K562 (cell line): ENCODE measurements around the gene OOSP3. TPM values are rescaled to one million over a fixed set of nuclear protein-coding genes. Genes with fewer than 3 reads are reported as not detected.
A peak's percentile ranks its signal among the peaks of the same experiment; 100 is the strongest.

ENCODE experiments used
- ATAC-seq: fragments of 200-7000 bp; cut with Tn5 transposase; 3 replicates; pipeline ENCODE4 v1.9.1; 2020; ENCODE audit warnings: moderate library complexity
- BruUV-seq: library from RNA; stranded (reverse); fragments of 400-500 nt; replicated peaks from 2 replicates; lab custom pipeline; 2021; lab: Mats Ljungman, UMichigan
- CTCF ChIA-PET: fragments of 300-600 bp; formaldehyde crosslinking; extraction: SDS; loops from one replicate; lab custom pipeline; 2021; ENCODE audit warnings: low intra/inter-chr PET ratio; lab: Yijun Ruan, JAX
- POLR2A ChIA-PET: fragments of 300-600, 350-650 bp; sonication (Branson Sonifier 250); formaldehyde crosslinking; extraction: SDS; loops from one replicate; lab custom pipeline; 2021; ENCODE audit warnings: antibody characterized with exemption, inconsistent platforms; lab: Yijun Ruan, JAX
- DNase-seq, 4 experiments: peaks; one replicate each; pipeline versions ENCODE4 v3.0.0 to v3.0.0-alpha.2; 2011 to 2018; ENCODE audit warnings: low spot score in 3 of 4, mixed read lengths in 3 of 4; ENCODE audit errors: extremely low read depth in 1 of 4
- FAIRE-seq: peaks from 2 replicates; lab custom pipeline; 2011; peaks lifted over from hg19 to GRCh38; lab: Jason Lieb, UNC
- H2AFZ ChIP-seq: 2 replicates; pipeline ENCODE4 v1.6.0; 2011; ENCODE audit warnings: low read depth, low read length, control low read depth, inconsistent platforms
- H3K27ac ChIP-seq: fragments of 200-600 bp; 3 replicates; pipeline ENCODE4 v1.8.0; 2011; ENCODE audit warnings: low read depth, mild to moderate bottlenecking, control low read depth, inconsistent platforms, low read length, moderate library complexity, mixed read lengths; ENCODE audit errors: extremely low read depth
- H3K27me3 ChIP-seq, 2 experiments: fragments of 300-600 bp in 1 of 2; 2 replicates in 1 of 2; 3 replicates in 1 of 2; pipeline versions ENCODE4 v1.6.0 to v1.8.0; 2011; ENCODE audit warnings: inconsistent platforms in 2 of 2, low read length in 2 of 2, mild to moderate bottlenecking in 1 of 2, mixed read lengths in 1 of 2, moderate library complexity in 1 of 2; ENCODE audit not compliant: control insufficient read depth in 2 of 2, insufficient read depth in 2 of 2
- H3K36me3 ChIP-seq: fragments of 300-600 bp; 3 replicates; pipeline ENCODE4 v1.8.0; 2011; ENCODE audit warnings: mild to moderate bottlenecking, low read length, inconsistent platforms; ENCODE audit not compliant: control insufficient read depth, insufficient read depth
- H3K4me1 ChIP-seq, 2 experiments: fragments of 200-600 bp in 1 of 2; replicated peaks in 1 of 2; 2 replicates in 1 of 2; 3 replicates in 1 of 2; pipeline versions ENCODE4 v1.5.1 to v1.8.0; 2011; ENCODE audit warnings: inconsistent platforms in 2 of 2, low read length in 2 of 2, mild to moderate bottlenecking in 1 of 2, mixed read lengths in 1 of 2, moderate library complexity in 1 of 2; ENCODE audit not compliant: control insufficient read depth in 2 of 2, insufficient read depth in 2 of 2
- H3K4me2 ChIP-seq: 2 replicates; pipeline ENCODE4 v1.6.1; 2011; ENCODE audit warnings: low read length, control low read depth, inconsistent platforms, mixed read lengths; ENCODE audit not compliant: insufficient read depth
- H3K4me3 ChIP-seq: fragments of 200-600 bp; sonication (generic), shearing (Covaris generic); 2 replicates; pipeline ENCODE4 v1.5.1; 2016; ENCODE audit warnings: control low read depth, inconsistent platforms
- H3K79me2 ChIP-seq: fragments of 200-600 bp; 3 replicates; pipeline ENCODE4 v1.8.0; 2011; ENCODE audit warnings: low read length, inconsistent platforms; ENCODE audit not compliant: control insufficient read depth, insufficient read depth
- H3K9ac ChIP-seq, 2 experiments: 2 replicates each; pipeline versions ENCODE4 v1.6.0 to v1.6.1; 2011; ENCODE audit warnings: low read depth in 2 of 2, low read length in 2 of 2, control low read depth in 1 of 2, inconsistent platforms in 1 of 2, mild to moderate bottlenecking in 1 of 2, mixed read lengths in 1 of 2; ENCODE audit not compliant: insufficient read depth in 1 of 2
- H3K9me1 ChIP-seq: one replicate; pipeline ENCODE4 v1.6.0; 2011; ENCODE audit warnings: inconsistent platforms, mild to moderate bottlenecking, low read length, moderate library complexity; ENCODE audit not compliant: control insufficient read depth, insufficient read depth
- H3K9me3 ChIP-seq: replicated peaks from 2 replicates; pipeline ENCODE4 v1.5.1; 2011; ENCODE audit warnings: low read depth, low read length, inconsistent platforms; ENCODE audit not compliant: control insufficient read depth, insufficient read depth
- H4K20me1 ChIP-seq: replicated peaks from 2 replicates; pipeline ENCODE4 v1.6.1; 2011; ENCODE audit warnings: low read length, inconsistent platforms, mixed read lengths; ENCODE audit not compliant: control insufficient read depth, insufficient read depth
- ATF3 ChIP-seq, 2 experiments: fragments of 450-650 bp in 1 of 2; sonication (generic) in 1 of 2; formaldehyde crosslinking in 1 of 2; IDR thresholded peaks in 1 of 2; conservative IDR thresholded peaks in 1 of 2; 2 replicates each; pipeline versions ENCODE4 v1.6.1 to v1.8.1; 2016 to 2023; ENCODE audit warnings: mild to moderate bottlenecking in 2 of 2, moderate library complexity in 2 of 2, inconsistent platforms in 1 of 2, missing genetic modification reagents in 1 of 2
- CEBPG ChIP-seq, 3 experiments: fragments of 200-800 bp in 1 of 3; sonication (Bioruptor generic) in 1 of 3; sonication (generic) in 1 of 3; formaldehyde crosslinking in 1 of 3; IDR thresholded peaks in 2 of 3; conservative IDR thresholded peaks in 1 of 3; 2 replicates each; pipeline versions ENCODE4 v1.6.1 to v1.8.0; 2016 to 2022; ENCODE audit warnings: missing compliant biosample characterization in 2 of 3, missing genetic modification characterization in 2 of 3, mild to moderate bottlenecking in 1 of 3, missing genetic modification reagents in 1 of 3
- MAFF ChIP-seq: IDR thresholded peaks from 2 replicates; pipeline ENCODE4 v1.6.1; 2012; ENCODE audit warnings: low read length, improper control_type of control experiment
- TAF15 ChIP-seq: fragments of 200-400 bp; formaldehyde crosslinking; IDR thresholded peaks from 2 replicates; pipeline ENCODE4 v1.6.1; 2017; ENCODE audit warnings: mild to moderate bottlenecking, low read depth, low read length, moderate library complexity
- WGBS: fragments of 100-300 bp; shearing (Covaris generic); methylation state at CpG from one replicate; pipeline ENCODE4 v1.1.6; 2016; ENCODE audit warnings: low coverage, mixed read lengths; ENCODE audit not compliant: insufficient coverage; ENCODE audit errors: missing lambda C conversion rate; 5-methylcytosine and 5-hydroxymethylcytosine counted together
- in situ Hi-C: fragments of 300-500 bp; cut with MboI; formaldehyde crosslinking; loops from 4 replicates; pipeline ENCODE4 v1.15.0; 2018; ENCODE audit warnings: inconsistent platforms, mixed read lengths
- intact Hi-C: fragments of 100-400 bp; cut with micrococcal nuclease; formaldehyde crosslinking; loops from 2 replicates; pipeline ENCODE4 v1.14.2; 2022
- polyA plus RNA-seq, 8 experiments: library from polyadenylated mRNA; depleted of rRNA in 4 of 8; stranded (reverse) in 5 of 8; unstranded in 3 of 8; fragments of >200 nt; fragmentation: Nextera tagmentation in 2 of 8; fragmentation: Illumina TruSeq in 1 of 8; extraction: Ambion mirVana in 2 of 8; extraction: Trizol in 1 of 8; gene quantifications; 2 replicates each; pipeline versions ENCODE4 v1.2.1 to v1.2.3, GENCODE V29; 2011 to 2014; ENCODE audit warnings: inconsistent platforms in 1 of 8, missing spikeins in 1 of 8
- total RNA-seq, 7 experiments: library from RNA; depleted of rRNA in 6 of 7; stranded (reverse); fragments of >200 nt in 6 of 7; fragmentation: Illumina TruSeq in 2 of 7; extraction: Trizol in 2 of 7; gene quantifications; 2 replicates each; pipeline versions ENCODE4 v1.2.1 to v1.2.3, GENCODE V29; 2011 to 2021; ENCODE audit warnings: low replicate concordance in 1 of 7

The OOSP3 gene
- total and polyA plus RNA-seq, 9 of the 15 experiments (the other 6 are each of a cell fraction or from before 2014, with no cell fraction given), result 0.09 to 0.32 (median 0.15) TPM; not detected in 6

GRCh38 chr11:59847626-59848025 is 31.0 kb upstream of the OOSP3 start:
- POLR2A ChIA-PET, result no interaction called here
- CTCF ChIA-PET, result no interaction called here
- H3K4me3 ChIP-seq, result no peak overlapping the region

More at GRCh38 chr11:59847626-59848025, 31.0 kb upstream of the OOSP3 start:
- H3K9me1 ChIP-seq, result no peaks in the 10 kb centered on the region
- BruUV-seq, result no TSS peak
- no peaks in the 10 kb centered on the region for H4K20me1 ChIP-seq
- in situ Hi-C loops (no loop called here), intact Hi-C loops (no loop called here)
- no peak overlapping the region for H3K4me2 ChIP-seq
- no peaks in the 10 kb centered on the region for H3K36me3 ChIP-seq
- no peak for FAIRE-seq
- H2AFZ ChIP-seq, result peak overlapping the region; percentile 84
- no peak for DNase-seq
- peaks cover 4 to 31% of the 10 kb centered on the region in 2 experiments; a peak in 3 of 5 replicates for H3K4me1 ChIP-seq
- H3K27me3 ChIP-seq, result no peaks in the 10 kb centered on the region
- TF ChIP-seq ATF3 (IDR thresholded peaks at IDR 0.05) (peak; percentile 62), ATF3 (CRISPR knock-in tag; conservative IDR thresholded peaks at IDR 0.05) (no peak), TAF15 (no peak), MAFF (no peak), CEBPG (CRISPR knock-in tag; IDR thresholded peaks at IDR 0.05) (peak; percentile 55; the same call in 1 of the 2 replicates), CEBPG (tag; conservative IDR thresholded peaks at IDR 0.05 in 1 of 2, IDR thresholded peaks at IDR 0.05 in 1 of 2) (peak in 1 of 2 experiments; percentile 28; a peak in 1 of 4 replicates)
- TF ChIP-seq, all 486 proteins: peak for 2
- ATAC-seq, result no peak
- Histone ChIP-seq H3K79me2 (no peaks in the 10 kb centered on the region), H3K9me3 (0 out of 2 replicates have a peak, but pooled peaks cover 2% of the 10 kb centered on the region), H3K9ac (no peak overlapping the region), H3K27ac (peak overlapping the region; percentile 12; the same call in 1 of the 3 replicates)
- 79% methylated on average over 3 of the region's 3 CpGs for WGBS
